Naive B cell (primary cell): ENCODE measurements around the gene TAB2. TPM values are rescaled to one million over a fixed set of nuclear protein-coding genes. Genes with fewer than 3 reads are reported as not detected.

ENCODE experiments used
- ATAC-seq, 2 donors: fragments of 150-1000 bp; cut with Tn5 transposase; 2 replicates each; pipeline ENCODE4 v1.10.0; 2021; ENCODE audit warnings: low read depth in 2 of 2, mild to moderate bottlenecking in 2 of 2, moderate library complexity in 2 of 2
- DNase-seq: peaks from one replicate; pipeline ENCODE4 v3.0.0; 2022
- H3K27ac Mint-ChIP-seq, 6 donors: one replicate each; pipeline ENCODE4 v1.8.0; 2020 to 2022; ENCODE audit warnings: mild to moderate bottlenecking in 6 of 6, mixed read lengths in 6 of 6, moderate library complexity in 5 of 6, inconsistent platforms in 2 of 6
- H3K27me3 Mint-ChIP-seq, 3 donors: one replicate each; pipeline ENCODE4 v1.8.0; 2021 to 2022; ENCODE audit warnings: mixed read lengths in 3 of 3, mild to moderate bottlenecking in 1 of 3
- H3K36me3 Mint-ChIP-seq, 2 donors: one replicate each; pipeline ENCODE4 v1.8.0; 2020 to 2022; ENCODE audit warnings: mixed read lengths in 2 of 2, inconsistent platforms in 1 of 2, mild to moderate bottlenecking in 1 of 2
- H3K4me1 Mint-ChIP-seq, 3 donors: one replicate each; pipeline ENCODE4 v1.8.0; 2020 to 2022; ENCODE audit warnings: mixed read lengths in 3 of 3, inconsistent platforms in 1 of 3, mild to moderate bottlenecking in 1 of 3, moderate library complexity in 1 of 3
- H3K4me3 Mint-ChIP-seq, 8 donors: one replicate each; pipeline ENCODE4 v1.8.0; 2020 to 2022; ENCODE audit warnings: mild to moderate bottlenecking in 8 of 8, mixed read lengths in 8 of 8, moderate library complexity in 8 of 8, inconsistent platforms in 2 of 8
- H3K9me3 Mint-ChIP-seq, 7 donors: one replicate each; pipeline ENCODE4 v1.8.0; 2020 to 2022; ENCODE audit warnings: mixed read lengths in 7 of 7, mild to moderate bottlenecking in 5 of 7, inconsistent platforms in 2 of 7, moderate library complexity in 1 of 7
- polyA plus RNA-seq, 6 donors: library from polyadenylated mRNA; unstranded; fragments of 300-500 nt; fragmentation: Illumina TruSeq; gene quantifications; one replicate each; pipeline ENCODE4 v1.2.3, GENCODE V29; 2021; ENCODE audit warnings: low read depth in 6 of 6

TAB2 gene
- polyA plus RNA-seq, 6 donors from 2014 or later, result 7.7 to 13.5 (median 10.1) TPM

DNA sequence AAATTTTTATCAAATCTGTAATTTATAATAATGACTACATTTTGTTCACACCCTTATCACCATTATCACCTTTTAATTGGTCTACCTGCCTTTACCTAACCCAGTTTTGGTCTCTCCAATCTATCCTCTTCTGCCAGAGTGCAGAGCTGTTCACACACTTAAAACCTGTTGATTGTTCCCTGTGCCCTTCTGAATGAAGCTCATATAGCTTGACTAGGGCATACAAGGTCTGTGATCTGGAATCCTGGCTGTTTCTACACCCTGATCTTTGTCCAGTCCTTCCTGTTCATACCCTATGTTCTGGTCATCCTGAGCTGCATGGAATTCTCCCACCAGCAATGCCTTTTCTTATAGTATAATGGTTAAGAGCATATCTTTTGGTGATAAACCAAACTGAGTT lies 53.6 kb downstream of the TAB2 start:
- ATAC-seq (peak in 1 of 2 donors; percentile 34), DNase-seq (no peak)
- Mint-ChIP-seq H3K4me3 (peak overlapping the region in 3 of 8 donors; percentile 45 to 77 (median 50)), H3K27ac (peak overlapping the region; percentile 2 to 89 (median 65)), H3K36me3 (peaks cover 0 to 11% of the 10 kb centered on the region in 2 donors), H3K9me3 (no peaks in the 10 kb centered on the region), H3K4me1 (peaks cover 35 to 48% (median 45%) of the 10 kb centered on the region in 3 donors), H3K27me3 (no peaks in the 10 kb centered on the region)

DNA sequence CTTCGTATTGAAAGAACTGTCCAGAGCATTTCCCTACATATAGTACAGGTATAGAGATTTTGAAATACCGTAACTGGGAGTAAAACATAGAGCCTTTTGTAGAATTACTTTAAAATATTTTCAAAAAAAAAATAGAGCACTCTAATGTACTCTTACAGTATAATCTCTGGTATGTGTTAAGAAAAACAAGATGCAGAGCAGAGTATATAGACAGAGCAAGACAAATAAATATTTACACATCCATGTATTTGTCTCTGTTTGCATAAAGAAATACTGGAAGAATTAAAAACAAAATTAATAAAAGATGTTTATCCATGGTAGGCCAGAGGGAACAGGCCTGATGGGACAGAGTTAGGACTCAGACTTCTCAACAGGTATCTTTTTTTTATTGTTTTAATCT lies 54.5 kb downstream of the TAB2 start:
- peaks cover 0 to 17% of the 10 kb centered on the region in 2 donors for H3K36me3 Mint-ChIP-seq
- H3K27me3 Mint-ChIP-seq, result no peaks in the 10 kb centered on the region
- DNase-seq, result no peak
- H3K4me1 Mint-ChIP-seq, result peaks cover 39 to 53% (median 45%) of the 10 kb centered on the region in 3 donors
- ATAC-seq, result no peak
- peak overlapping the region in 2 of 6 donors; percentile 25 to 58 for H3K27ac Mint-ChIP-seq
- H3K4me3 Mint-ChIP-seq, result no peak overlapping the region
- no peaks in the 10 kb centered on the region for H3K9me3 Mint-ChIP-seq

GRCh38 chr6:149373511-149373910 lies 56.0 kb downstream of the TAB2 start:
- no peak for DNase-seq
- no peak for ATAC-seq
- no peaks in the 10 kb centered on the region for H3K27me3 Mint-ChIP-seq
- H3K9me3 Mint-ChIP-seq, result no peaks in the 10 kb centered on the region
- H3K4me1 Mint-ChIP-seq, result peaks cover 40 to 53% (median 45%) of the 10 kb centered on the region in 3 donors
- peak overlapping the region in 3 of 6 donors; percentile 31 to 72 (median 68) for H3K27ac Mint-ChIP-seq
- peaks cover 4 to 22% of the 10 kb centered on the region in 2 donors for H3K36me3 Mint-ChIP-seq
- H3K4me3 Mint-ChIP-seq, result peak overlapping the region in 3 of 8 donors; percentile 8 to 61 (median 39)

- peak overlapping the region in 1 of 6 donors; percentile 58 for H3K27ac Mint-ChIP-seq
- ATAC-seq, result no peak
- no peak overlapping the region for H3K4me3 Mint-ChIP-seq
These were observed 62.5 kb downstream of the TAB2 start for GRCh38 chr6:149379977-149380376.

DNA sequence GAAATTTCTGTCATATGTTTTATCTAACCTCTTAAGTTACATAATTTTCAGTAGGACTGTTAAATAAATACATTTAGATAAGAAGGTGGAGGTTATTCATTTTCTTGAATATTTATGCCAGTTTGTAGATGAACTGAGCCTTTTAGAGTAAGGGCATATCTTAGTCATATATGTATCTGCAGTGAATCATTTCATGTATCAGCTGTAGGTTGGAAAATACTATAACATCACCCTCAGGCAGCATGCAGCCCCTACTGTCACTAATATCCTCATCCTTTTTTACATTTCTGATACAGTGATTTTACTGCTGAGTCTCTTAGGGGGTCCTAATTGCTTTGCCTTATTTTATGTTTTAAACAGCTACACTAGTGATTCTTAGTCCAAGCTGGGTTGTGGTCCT lies 63.0 kb downstream of the TAB2 start:
- no peaks in the 10 kb centered on the region for H3K27me3 Mint-ChIP-seq
- no peak overlapping the region for H3K4me3 Mint-ChIP-seq
- H3K27ac Mint-ChIP-seq, result no peak overlapping the region
- H3K36me3 Mint-ChIP-seq, result peaks cover 20 to 25% of the 10 kb centered on the region in 2 donors
- no peaks in the 10 kb centered on the region for H3K9me3 Mint-ChIP-seq
- ATAC-seq (no peak), DNase-seq (no peak)
- H3K4me1 Mint-ChIP-seq, result peaks cover 17 to 30% (median 17%) of the 10 kb centered on the region in 3 donors

More at GRCh38 chr6:149379977-149380376, 62.5 kb downstream of the TAB2 start:
- no peak for DNase-seq
- Mint-ChIP-seq H3K9me3 (no peaks in the 10 kb centered on the region), H3K27me3 (no peaks in the 10 kb centered on the region), H3K36me3 (peaks cover 20 to 24% of the 10 kb centered on the region in 2 donors), H3K4me1 (peaks cover 20 to 35% (median 22%) of the 10 kb centered on the region in 3 donors)

DNA sequence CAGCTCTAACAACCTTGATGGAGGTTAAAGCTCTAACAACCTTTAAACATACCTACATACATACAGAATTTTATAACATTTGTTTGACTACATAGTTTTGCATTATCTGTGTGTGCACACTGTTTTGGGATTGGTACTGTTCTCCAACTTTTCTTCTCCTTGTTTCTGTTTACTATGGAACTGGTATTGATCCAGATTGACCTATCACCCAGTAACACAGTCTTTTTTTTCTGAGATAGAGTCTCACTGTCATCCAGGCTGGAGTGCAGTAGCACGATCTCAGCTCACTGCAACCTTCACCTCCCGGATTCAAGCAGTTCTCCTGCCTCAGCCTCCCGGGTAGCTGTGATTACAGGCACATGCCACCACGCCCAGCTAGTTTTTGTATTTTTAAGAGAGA lies 65.9 kb downstream of the TAB2 start:
- no peak for DNase-seq
- no peak for ATAC-seq
- Mint-ChIP-seq H3K36me3 (peaks cover 22 to 39% of the 10 kb centered on the region in 2 donors), H3K4me3 (no peak overlapping the region), H3K9me3 (peaks cover 0 to 11% (median 6%) of the 10 kb centered on the region in 7 donors), H3K27me3 (no peaks in the 10 kb centered on the region), H3K27ac (peak overlapping the region in 1 of 6 donors; percentile 28), H3K4me1 (peaks cover 20 to 35% (median 24%) of the 10 kb centered on the region in 3 donors)

GRCh38 chr6:149384464-149384863 lies 67.0 kb downstream of the TAB2 start:
- Mint-ChIP-seq H3K27ac (peak overlapping the region in 3 of 6 donors; percentile 28 to 75 (median 57)), H3K36me3 (peaks cover 13 to 29% of the 10 kb centered on the region in 2 donors), H3K4me1 (peaks cover 19 to 35% (median 20%) of the 10 kb centered on the region in 3 donors), H3K4me3 (no peak overlapping the region), H3K9me3 (peaks cover 0 to 11% (median 6%) of the 10 kb centered on the region in 7 donors), H3K27me3 (no peaks in the 10 kb centered on the region)
- no peak for DNase-seq
- ATAC-seq, result no peak

DNA sequence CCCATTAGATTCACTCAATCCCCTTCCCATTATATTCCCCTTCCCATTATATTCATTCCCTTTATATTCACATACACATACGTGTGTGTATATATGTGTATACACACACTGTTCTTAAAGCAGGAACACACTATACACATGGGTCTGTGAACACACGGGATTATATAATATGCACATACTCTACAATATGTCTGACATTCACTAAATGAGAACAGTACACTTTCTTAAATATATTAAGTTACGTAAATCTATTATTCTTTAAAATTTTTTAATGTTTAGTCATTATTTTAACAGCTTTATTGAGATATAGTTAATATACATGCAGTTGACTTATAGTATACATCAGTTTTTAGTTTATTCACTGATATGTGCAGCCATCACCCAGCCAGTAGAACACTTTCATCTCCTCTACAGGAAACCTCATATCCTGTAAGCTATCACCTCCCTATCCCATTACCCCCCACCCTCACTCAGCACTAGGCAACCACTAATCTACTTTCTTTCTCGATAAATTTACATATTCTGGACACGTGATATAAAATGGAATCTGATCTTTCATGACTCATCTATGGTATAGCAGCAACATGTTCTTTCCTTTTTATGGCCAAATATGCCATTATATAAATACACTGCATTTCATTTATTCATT lies 68.6 kb downstream of the TAB2 start:
- no peak overlapping the region for H3K4me3 Mint-ChIP-seq
- H3K36me3 Mint-ChIP-seq, result peaks cover 19 to 28% of the 10 kb centered on the region in 2 donors
- H3K27ac Mint-ChIP-seq, result peak overlapping the region in 2 of 6 donors; percentile 33 to 63
- H3K9me3 Mint-ChIP-seq, result peaks cover 0 to 11% (median 6%) of the 10 kb centered on the region in 7 donors
- ATAC-seq (no peak), DNase-seq (no peak)
- H3K4me1 Mint-ChIP-seq, result peaks cover 23 to 35% (median 26%) of the 10 kb centered on the region in 3 donors
- no peaks in the 10 kb centered on the region for H3K27me3 Mint-ChIP-seq

DNA sequence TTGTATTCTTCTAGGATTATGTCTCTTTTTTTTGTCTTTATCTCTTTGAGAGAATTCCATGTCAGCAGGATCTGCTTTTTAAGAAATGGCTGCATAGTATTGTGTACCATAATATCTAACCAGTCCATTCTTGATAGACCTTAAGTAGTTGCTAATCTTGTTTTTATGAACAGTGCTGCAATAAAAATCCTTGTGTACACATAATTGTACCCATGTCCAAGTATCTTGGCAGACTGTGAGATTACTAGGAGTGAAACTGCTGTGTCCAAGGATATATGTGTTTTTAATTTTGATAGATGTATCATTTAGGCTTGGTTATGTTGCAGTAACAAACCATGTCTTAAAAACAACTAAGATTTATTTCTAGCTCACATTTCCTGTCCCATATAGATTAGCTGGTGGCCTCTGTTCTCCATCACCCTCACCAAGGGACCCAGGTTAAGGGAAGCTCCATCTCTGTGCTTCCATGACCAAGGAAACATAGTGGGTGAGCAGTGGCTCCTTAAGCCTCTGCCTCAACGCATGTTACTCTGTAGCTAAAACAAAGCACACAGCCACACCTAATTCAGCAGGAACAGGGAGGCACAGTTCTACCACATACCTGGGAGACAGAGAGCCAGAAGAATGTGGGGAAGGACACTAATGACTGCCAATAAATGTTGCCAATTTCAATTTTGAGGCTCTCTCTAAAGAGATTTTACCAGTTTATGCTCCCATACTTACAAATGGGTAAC lies 70.4 kb downstream of the TAB2 start:
- Mint-ChIP-seq H3K9me3 (peaks cover 0 to 11% (median 6%) of the 10 kb centered on the region in 7 donors), H3K27ac (no peak overlapping the region), H3K36me3 (peaks cover 21 to 32% of the 10 kb centered on the region in 2 donors), H3K4me3 (no peak overlapping the region), H3K4me1 (peaks cover 22 to 41% (median 30%) of the 10 kb centered on the region in 3 donors), H3K27me3 (no peaks in the 10 kb centered on the region)
- no peak for DNase-seq
- ATAC-seq, result no peak

- Mint-ChIP-seq H3K27me3 (no peaks in the 10 kb centered on the region), H3K36me3 (peaks cover 21 to 32% of the 10 kb centered on the region in 2 donors), H3K27ac (peak overlapping the region in 1 of 6 donors; percentile 54), H3K4me1 (peaks cover 15 to 41% (median 40%) of the 10 kb centered on the region in 3 donors), H3K4me3 (no peak overlapping the region), H3K9me3 (peaks cover 0 to 11% (median 6%) of the 10 kb centered on the region in 7 donors)
- ATAC-seq (no peak), DNase-seq (no peak)
These were observed 72.2 kb downstream of the TAB2 start for GRCh38 chr6:149389509-149390297.

GRCh38 chr6:149392093-149392492 lies 74.6 kb downstream of the TAB2 start:
- H3K27me3 Mint-ChIP-seq, result no peaks in the 10 kb centered on the region
- DNase-seq, result no peak
- H3K4me1 Mint-ChIP-seq, result peaks cover 13 to 42% (median 31%) of the 10 kb centered on the region in 3 donors
- H3K9me3 Mint-ChIP-seq, result peaks cover 0 to 3% (median 0%) of the 10 kb centered on the region in 7 donors
- peak overlapping the region in 3 of 6 donors; percentile 20 to 75 (median 49) for H3K27ac Mint-ChIP-seq
- ATAC-seq, result no peak
- no peak overlapping the region for H3K4me3 Mint-ChIP-seq
- H3K36me3 Mint-ChIP-seq, result peaks cover 13 to 16% of the 10 kb centered on the region in 2 donors

DNA sequence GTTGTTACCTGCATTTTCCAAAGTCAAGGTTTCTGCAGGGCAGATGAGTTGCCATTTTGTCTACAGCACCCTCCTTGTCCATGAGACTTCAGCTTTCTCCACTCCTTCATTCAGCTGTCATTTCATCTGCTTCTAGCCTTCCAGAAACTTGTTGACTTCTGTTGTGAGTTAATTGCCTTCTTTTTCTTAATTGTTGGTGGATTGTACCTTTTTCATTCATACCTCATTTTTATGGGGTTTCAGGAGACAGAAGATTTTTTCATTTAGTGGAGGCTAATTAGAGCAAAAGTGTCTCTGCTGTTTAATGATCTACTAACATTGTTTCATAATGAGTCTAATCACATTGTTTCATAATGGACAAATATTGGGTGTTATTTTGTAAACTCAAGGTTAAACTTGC lies 75.0 kb downstream of the TAB2 start:
- H3K4me3 Mint-ChIP-seq, result no peak overlapping the region
- H3K36me3 Mint-ChIP-seq, result peaks cover 14 to 15% of the 10 kb centered on the region in 2 donors
- no peak for DNase-seq
- peak overlapping the region in 2 of 6 donors; percentile 39 to 49 for H3K27ac Mint-ChIP-seq
- peaks cover 13 to 42% (median 30%) of the 10 kb centered on the region in 3 donors for H3K4me1 Mint-ChIP-seq
- no peaks in the 10 kb centered on the region for H3K27me3 Mint-ChIP-seq
- H3K9me3 Mint-ChIP-seq, result peaks cover 0 to 2% (median 0%) of the 10 kb centered on the region in 7 donors
- ATAC-seq, result no peak
